GM12872 (cell line): ENCODE measurements around the gene TCHH.

ENCODE experiments used
- TF ChIP-seq, protein P1 (sequence below): IDR thresholded peaks from 3 replicates; pipeline ENCODE4 v1.5.1; 2011; ENCODE audit warnings: low read depth, mild to moderate bottlenecking, low read length, moderate library complexity; ENCODE audit not compliant: insufficient read depth

The TCHH gene, protein sequence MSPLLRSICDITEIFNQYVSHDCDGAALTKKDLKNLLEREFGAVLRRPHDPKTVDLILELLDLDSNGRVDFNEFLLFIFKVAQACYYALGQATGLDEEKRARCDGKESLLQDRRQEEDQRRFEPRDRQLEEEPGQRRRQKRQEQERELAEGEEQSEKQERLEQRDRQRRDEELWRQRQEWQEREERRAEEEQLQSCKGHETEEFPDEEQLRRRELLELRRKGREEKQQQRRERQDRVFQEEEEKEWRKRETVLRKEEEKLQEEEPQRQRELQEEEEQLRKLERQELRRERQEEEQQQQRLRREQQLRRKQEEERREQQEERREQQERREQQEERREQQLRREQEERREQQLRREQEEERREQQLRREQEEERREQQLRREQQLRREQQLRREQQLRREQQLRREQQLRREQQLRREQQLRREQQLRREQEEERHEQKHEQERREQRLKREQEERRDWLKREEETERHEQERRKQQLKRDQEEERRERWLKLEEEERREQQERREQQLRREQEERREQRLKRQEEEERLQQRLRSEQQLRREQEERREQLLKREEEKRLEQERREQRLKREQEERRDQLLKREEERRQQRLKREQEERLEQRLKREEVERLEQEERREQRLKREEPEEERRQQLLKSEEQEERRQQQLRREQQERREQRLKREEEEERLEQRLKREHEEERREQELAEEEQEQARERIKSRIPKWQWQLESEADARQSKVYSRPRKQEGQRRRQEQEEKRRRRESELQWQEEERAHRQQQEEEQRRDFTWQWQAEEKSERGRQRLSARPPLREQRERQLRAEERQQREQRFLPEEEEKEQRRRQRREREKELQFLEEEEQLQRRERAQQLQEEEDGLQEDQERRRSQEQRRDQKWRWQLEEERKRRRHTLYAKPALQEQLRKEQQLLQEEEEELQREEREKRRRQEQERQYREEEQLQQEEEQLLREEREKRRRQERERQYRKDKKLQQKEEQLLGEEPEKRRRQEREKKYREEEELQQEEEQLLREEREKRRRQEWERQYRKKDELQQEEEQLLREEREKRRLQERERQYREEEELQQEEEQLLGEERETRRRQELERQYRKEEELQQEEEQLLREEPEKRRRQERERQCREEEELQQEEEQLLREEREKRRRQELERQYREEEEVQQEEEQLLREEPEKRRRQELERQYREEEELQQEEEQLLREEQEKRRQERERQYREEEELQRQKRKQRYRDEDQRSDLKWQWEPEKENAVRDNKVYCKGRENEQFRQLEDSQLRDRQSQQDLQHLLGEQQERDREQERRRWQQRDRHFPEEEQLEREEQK (N-terminal part only)

DNA sequence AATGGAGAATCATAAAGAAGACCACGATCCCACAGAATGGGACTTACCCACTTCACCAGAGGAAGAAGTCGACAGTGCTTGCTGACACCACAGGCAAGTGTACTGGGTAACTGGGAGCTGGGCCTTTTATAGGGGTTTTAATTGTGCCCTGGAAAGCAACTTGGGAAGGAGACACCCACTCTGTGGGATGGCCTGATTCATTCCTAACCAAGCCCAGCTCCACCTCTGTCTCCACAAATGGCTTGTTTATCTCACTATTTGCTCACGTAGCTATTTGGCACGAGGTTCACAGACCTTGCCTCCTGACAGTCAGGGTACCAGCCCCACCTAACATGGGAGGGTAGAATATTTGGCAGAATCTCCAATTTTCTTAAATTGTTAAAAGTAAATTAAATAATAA is at the start of gene TCHH:
Gene TCHH (minus strand): TSS at position 101 of the 400 bp plus-strand sequence. CDS start 1,364 bp downstream, outside the sequence.
- TF ChIP-seq, protein P1, sequence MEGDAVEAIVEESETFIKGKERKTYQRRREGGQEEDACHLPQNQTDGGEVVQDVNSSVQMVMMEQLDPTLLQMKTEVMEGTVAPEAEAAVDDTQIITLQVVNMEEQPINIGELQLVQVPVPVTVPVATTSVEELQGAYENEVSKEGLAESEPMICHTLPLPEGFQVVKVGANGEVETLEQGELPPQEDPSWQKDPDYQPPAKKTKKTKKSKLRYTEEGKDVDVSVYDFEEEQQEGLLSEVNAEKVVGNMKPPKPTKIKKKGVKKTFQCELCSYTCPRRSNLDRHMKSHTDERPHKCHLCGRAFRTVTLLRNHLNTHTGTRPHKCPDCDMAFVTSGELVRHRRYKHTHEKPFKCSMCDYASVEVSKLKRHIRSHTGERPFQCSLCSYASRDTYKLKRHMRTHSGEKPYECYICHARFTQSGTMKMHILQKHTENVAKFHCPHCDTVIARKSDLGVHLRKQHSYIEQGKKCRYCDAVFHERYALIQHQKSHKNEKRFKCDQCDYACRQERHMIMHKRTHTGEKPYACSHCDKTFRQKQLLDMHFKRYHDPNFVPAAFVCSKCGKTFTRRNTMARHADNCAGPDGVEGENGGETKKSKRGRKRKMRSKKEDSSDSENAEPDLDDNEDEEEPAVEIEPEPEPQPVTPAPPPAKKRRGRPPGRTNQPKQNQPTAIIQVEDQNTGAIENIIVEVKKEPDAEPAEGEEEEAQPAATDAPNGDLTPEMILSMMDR, result no peak

DNA sequence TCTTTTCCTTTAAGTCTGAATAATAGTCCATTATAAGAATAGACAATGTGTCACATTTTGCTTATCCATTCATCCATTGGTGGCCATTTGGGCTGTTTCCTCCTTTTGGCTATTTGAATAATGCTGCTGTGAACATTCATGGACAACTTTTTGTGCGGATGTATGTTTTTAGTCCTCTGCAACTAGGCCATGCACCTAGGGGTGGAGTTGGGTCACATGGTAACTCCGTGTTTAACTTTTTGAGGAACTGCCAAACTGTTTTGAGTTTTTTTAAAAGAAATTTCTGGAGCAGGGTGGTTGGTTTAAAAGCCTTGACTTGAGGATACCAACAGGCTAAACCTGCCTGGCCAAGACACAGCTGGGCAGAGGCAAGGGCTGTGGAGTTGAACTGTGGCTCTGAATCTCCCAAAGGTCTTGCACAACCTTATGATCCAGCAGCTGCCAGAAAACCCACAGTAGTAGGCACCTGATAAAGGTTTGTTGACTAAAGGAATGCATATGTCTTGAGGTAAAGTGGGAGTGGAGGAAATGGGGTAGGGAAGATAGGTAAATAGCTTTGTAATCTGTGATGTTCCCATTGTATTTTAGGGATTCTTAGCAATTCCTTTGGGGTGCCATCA is 49.4 kb upstream of the TCHH start:
- TF ChIP-seq, protein P1, result no peak

DNA sequence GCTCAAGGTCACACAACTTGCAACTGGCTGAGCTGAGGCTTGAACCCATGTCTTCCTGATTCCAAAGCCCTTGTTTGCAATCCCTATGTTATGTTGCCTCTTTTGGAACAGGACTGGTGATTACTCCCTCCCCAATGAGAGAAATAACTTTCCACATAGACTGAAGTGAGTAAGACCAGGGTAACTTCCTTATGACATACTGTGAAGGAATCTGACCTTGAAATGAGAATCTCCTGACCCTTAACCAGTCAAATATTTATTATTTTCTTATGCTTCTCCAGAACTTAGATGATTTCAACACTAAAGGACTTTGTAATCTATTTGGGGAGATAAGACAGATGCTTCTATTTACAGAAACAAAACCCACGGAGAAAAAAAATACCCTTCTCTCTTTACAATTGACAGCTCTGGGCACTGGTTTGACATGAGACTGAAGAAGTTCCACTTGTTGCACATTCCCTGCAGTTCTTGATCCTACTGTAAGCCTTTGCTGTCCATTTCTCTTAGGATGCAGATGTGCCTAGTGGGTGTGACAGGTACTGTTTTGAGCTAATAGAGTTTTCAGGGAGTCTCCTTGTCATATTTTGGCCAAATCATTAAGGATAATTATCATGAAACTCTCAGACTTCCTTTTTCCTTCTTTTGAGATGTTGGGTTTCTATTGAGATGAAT is 47.7 kb upstream of the TCHH start:
- TF ChIP-seq, protein P1, result no peak

DNA sequence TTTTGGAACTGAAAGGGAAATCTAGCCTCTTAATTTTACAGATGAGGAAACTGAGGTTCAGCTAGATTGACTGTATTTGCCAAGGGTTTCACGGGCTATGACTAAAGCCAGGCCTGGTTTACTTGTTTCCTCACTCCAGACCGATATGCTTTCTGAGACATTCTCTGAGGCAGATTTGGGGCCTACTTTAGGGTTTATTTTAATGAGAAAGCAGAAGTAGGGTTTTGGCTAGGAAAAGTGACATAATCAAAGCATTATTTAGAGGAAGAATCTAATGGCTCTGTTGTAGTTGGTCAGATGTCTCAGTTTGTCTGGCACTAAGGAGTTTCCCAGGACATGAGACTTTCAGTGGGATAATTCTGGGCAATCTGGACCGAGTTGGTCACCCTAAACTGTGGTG is 45.3 kb upstream of the TCHH start:
- TF ChIP-seq, protein P1, result no peak

DNA sequence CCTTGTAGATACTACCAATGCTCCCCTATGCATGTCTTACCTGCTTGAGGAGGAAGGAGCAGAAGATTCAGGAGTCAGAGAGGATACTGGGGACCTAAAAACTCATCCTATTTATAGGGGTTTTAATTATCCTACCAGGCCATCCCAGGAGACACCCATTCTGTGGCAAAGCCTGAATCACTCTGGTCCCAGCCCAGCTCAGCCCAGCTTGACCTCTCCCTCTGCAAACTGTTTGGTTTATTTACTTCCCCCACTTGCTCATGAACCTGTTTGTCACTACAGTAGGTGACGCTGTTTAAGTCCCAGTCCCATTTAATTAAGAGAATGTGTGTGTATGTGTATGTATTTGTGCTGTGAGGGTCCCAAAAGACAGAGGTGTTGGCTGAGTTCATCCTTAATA is 43.9 kb upstream of the TCHH start, which contains the start of gene RPTN:
Gene RPTN (minus strand): TSS at position 85 of the 400 bp plus-strand sequence. CDS start 1,339 bp downstream, outside the sequence.
- TF ChIP-seq, protein P1, result no peak

DNA sequence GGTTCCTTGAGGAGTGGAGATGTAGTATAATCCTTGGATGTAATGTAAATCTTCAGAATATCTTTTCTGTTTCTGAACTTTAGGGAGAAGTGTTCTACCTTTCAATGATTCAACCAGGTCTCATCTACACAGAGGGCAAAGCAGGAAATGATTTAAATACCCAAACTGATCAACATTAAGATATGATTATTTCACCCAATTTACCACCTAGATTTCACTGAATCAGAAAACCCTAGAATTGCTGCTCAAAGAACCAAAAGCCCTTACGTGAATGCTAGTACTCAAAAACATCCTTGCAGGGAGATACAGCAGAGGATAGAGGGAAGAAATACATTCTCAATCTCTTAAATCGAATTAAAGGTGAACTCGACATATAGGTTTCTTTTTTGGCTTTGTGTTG is 38.8 kb upstream of the TCHH start:
- TF ChIP-seq, protein P1, result no peak
